HuH-7 (cell line): ENCODE measurements around the gene ROS1.
"Not testable (repeated sequence)": the region's sequence is repeated elsewhere in the genome, so short reads cannot be mapped to it uniquely, and the experiment has no call there.

Source experiments
- DNase-seq: peaks from one replicate; pipeline ENCODE4 v3.0.0; 2011; ENCODE audit warnings: low spot score

The ROS1 gene

DNA sequence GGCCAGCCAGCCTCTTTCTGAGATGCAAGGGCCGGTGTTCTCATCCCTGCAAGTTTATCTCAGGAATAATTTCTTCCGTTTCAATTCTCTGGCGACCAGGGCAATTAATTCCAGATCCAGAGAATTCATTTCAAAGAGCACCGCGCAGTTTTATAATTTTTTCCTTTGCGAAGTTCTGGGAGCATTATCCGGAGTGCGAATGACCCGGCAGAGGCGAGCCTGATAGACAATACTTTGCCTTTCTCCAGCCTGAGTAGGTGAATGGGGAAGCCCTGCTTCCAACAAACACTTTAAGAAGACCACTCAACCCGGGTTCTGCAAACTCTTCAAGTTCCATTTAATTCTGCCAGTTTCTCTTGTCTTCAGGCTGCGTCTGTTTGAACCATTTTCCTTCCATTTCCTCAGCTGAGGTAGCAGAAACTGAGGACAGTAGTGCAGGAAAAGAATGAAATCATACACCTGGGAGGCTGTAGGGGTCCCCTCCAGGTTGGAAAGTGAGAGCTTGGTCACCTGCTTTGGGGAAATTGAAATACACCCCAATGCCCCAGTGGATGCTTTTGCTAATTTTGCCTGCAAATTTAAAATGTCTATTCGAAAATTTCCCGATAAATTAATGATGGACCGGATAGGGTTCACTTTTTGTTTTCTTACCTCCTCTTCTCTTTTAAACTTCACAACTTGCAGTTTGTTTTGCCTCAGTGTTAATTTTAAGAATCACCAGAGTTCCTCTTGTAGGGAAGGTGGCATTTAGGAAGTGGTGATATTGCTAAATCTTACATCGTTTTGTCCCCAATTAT is 159.3 kb downstream of the ROS1 start:
- no peak for DNase-seq

DNA sequence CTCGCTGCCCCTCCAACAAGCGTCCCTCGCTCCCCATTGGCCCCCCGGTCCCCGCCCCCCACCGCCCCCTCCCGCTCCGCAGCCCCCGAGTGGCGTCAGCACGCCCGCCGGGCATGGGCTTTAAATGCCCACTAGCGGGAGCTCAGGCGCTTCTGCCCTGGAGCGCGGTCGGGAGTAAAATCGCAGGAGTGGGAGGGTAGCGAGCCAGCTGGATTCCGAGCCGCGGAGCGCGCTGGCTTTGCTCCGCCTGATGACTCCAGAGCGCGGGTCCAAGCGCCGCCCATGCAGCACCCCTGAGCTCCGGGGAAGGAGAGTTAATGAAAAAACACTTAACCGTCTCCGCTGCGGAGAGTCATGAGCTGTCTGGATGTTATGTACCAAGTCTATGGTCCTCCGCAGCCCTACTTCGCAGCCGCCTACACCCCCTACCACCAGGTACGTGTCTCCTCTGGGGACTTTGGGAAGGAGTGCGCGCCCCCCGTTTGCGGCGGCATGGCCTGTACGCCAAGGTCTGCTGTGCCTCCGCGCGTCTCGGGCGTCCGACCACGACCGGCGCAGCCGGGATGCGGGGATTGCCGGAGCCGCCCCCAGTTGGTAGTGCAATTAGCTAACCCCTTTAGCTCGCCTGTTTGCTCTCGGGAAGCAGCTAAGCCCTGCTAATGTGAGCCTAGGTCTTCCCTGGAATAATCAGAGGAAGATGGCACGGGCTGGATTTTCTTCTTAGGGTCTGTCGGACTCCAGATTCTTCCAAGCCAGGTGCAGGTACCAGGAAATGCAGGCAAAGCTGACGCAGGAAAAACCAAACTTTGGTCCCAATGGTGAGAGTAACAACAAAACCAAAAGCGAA is 160.1 kb downstream of the ROS1 start, which contains the start of gene VGLL2:
Gene VGLL2, plus strand, starts transcription at position 149 of the 847 bp plus-strand sequence. Its CDS starts 206 bp downstream, at position 355.
- peak; percentile 92 for DNase-seq

GRCh38 chr6:117264692-117265409 is 160.9 kb downstream of the ROS1 start:
- peak; percentile 45 for DNase-seq

- DNase-seq = no peak
Observed at GRCh38 chr6:117264369-117264691, 161.4 kb downstream of the ROS1 start.

DNA sequence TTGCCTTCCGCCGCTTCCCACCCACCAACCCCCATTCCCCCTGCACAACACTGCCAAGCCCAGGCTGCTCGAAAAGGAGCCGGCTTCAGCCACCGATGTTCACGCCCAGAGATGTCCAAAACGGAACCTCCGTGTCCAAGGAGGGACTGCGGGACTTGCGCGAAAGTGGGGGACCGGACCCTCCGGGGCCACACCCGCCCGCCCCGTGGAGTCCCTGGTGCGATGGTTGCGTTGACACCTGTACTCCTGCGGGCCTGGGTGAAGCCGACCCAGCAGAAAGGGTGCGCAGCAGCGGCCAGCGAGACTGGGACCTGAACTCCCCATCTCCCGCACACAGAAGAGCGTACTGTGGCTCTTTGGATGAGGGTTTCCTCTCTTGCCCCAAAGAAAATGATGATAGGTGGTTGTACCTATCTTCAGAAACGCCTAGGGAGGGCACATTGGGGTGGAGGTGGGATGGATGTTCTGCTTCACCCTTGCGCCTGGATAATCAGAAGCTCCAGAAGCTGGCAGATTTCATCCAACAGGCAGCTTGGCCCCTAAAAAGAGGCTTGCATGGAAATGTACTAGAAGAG is 162.3 kb downstream of the ROS1 start:
- no peak for DNase-seq

DNA sequence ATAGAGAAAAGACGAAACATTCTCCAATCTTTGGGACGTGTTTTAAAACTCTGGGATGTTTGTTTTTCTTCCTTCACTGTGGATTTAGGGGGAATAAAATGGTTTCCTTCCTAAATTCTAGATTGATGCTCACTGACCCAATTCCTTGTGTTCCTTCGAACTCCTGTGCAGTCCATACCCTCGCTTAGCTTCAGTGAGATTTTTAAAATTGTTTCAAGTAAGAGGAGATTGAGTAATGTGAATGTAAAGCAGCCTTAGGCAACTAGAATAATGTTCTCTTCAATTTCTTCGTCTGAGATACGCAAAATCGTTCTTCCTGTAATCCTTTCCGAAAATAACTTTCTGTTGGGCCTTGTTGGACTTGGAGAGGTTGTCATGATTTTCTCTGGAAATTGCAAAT is 162.9 kb downstream of the ROS1 start:
- no peak for DNase-seq

DNA sequence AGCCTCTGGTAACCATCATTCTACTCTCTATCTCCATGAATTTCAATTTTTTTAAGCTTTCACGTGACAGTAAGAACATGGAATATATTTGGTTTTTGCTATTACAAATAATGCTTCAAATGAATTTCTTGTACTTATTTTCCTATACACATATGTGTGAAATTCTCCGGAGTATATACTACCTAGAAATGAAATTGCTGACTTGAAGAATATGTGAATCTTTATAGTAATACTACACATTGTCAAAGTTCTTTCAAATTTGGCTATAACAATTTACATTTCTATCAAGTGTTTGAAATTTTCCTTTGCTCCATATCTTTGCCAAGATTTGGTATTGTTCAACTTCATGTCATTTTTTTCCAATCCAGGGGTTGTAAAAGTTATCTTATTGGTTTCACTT is 172.0 kb downstream of the ROS1 start:
- DNase-seq = no peak

DNA sequence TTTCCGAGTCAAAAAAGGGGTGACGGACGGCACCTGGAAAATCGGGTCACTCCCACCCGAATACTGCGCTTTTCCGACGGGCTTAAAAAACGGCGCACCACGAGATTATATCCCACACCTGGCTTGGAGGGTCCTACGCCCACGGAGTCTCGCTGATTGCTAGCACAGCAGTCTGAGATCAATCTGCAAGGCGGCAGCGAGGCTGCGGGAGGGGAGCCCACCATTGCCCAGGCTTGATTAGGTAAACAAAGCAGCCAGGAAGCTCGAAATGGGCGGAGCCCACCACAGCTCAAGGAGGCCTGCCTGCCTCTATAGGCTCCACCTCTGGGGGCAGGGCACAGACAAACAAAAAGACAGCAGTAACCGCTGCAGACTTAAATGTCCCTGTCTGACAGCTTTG is 180.8 kb downstream of the ROS1 start:
- not testable (repeated sequence) for DNase-seq

DNA sequence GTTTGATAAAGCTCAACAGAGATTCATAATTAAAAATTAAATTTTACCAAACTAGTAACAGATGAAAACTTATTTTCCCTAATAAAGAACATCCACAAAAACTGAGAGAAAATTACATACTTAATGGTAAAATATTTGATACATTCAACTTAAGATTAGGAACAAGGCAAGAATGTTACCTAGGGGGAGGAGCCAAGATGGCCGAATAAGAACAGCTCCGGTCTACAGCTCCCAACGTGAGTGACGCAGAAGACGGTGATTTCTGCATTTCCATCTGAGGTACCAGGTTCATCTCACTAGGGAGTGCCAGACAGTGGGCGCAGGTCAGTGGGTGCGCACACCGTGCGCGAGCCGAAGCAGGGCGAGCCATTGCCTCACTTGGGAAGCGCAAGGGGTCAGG is 181.2 kb downstream of the ROS1 start:
- not testable (repeated sequence) for DNase-seq
